GM11168 (cell line): ENCODE measurements around the gene AGFG2.
"Not testable (repeated sequence)": the region's sequence is repeated elsewhere in the genome, so short reads cannot be mapped to it uniquely, and the experiment has no call there.

Source experiments
- in situ Hi-C: fragments of 300-500 bp; cut with MboI; formaldehyde crosslinking; loops from one replicate; pipeline ENCODE4 v1.12.0; 2022; ENCODE audit warnings: low sequenced_read_pairs; ENCODE audit not compliant: unreplicated experiment

Gene AGFG2

GRCh38 chr7:100538654-100539435 lies at the start of gene AGFG2:
AGFG2 (plus strand) TSS chr7:100539203; CDS start chr7:100539347, 144 bp downstream.
- in situ Hi-C loops = no loop called here

- in situ Hi-C loops = loop anchor here (10.0 kb wide), 1 partner anchor 225 kb away; no protein-coding TSS in a partner anchor
Observed at GRCh38 chr7:100489824-100490223, 49.2 kb upstream of the AGFG2 start.

- in situ Hi-C loops = no loop called here
Observed at GRCh38 chr7:100490483-100491191, 48.4 kb upstream of the AGFG2 start.

GRCh38 chr7:100491192-100491578 lies 47.8 kb upstream of the AGFG2 start:
- in situ Hi-C loops = no loop called here

GRCh38 chr7:100492738-100493475 lies 46.1 kb upstream of the AGFG2 start:
- in situ Hi-C loops = no loop called here

- in situ Hi-C loops = no loop called here
Observed at GRCh38 chr7:100493476-100494264, 45.3 kb upstream of the AGFG2 start.

GRCh38 chr7:100496509-100496908 lies 42.5 kb upstream of the AGFG2 start:
- in situ Hi-C loops = no loop called here

GRCh38 chr7:100500743-100501142 lies 38.3 kb upstream of the AGFG2 start:
- in situ Hi-C loops = not testable (repeated sequence)

GRCh38 chr7:100504031-100504430 lies 35.0 kb upstream of the AGFG2 start:
- in situ Hi-C loops = not testable (repeated sequence)

- in situ Hi-C loops = no loop called here
Observed at GRCh38 chr7:100504887-100505611, 34.0 kb upstream of the AGFG2 start.

- in situ Hi-C loops = no loop called here
Observed at GRCh38 chr7:100506356-100506923, 32.6 kb upstream of the AGFG2 start.

- in situ Hi-C loops = no loop called here
Observed at GRCh38 chr7:100509231-100509630, 29.8 kb upstream of the AGFG2 start.

- in situ Hi-C loops = no loop called here
Observed at GRCh38 chr7:100510437-100511239, 28.4 kb upstream of the AGFG2 start.

- in situ Hi-C loops = no loop called here
Observed at GRCh38 chr7:100513212-100513810, 25.7 kb upstream of the AGFG2 start.

- in situ Hi-C loops = no loop called here
Observed at GRCh38 chr7:100515072-100515532, 23.9 kb upstream of the AGFG2 start.

- in situ Hi-C loops = no loop called here
Observed at GRCh38 chr7:100516135-100516812, 22.7 kb upstream of the AGFG2 start.

GRCh38 chr7:100517305-100517704 lies 21.7 kb upstream of the AGFG2 start:
- in situ Hi-C loops = no loop called here
